Heart right ventricle (tissue), 16 donors: ENCODE results near the gene KCTD8. TPM values are rescaled to one million over a fixed set of nuclear protein-coding genes. Genes with fewer than 3 reads are reported as not detected.

ENCODE experiments used
- ATAC-seq, 8 donors: fragments of 200-7000 bp; cut with Tn5 transposase; one replicate each; pipeline ENCODE4 v1.9.1; 2020; ENCODE audit warnings: mild to moderate bottlenecking in 8 of 8, moderate library complexity in 8 of 8, moderate number of reproducible peaks in 1 of 8
- DNase-seq, 2 donors: peaks; one replicate each; pipeline ENCODE4 v3.0.0-alpha.2; 2020
- H3K27ac ChIP-seq, 10 donors: fragments of 200-600 bp; sonication (generic) in 2 of 10; one replicate each; pipeline versions ENCODE4 v1.5.0 to v1.8.0; 2020 to 2022; ENCODE audit warnings: mild to moderate bottlenecking in 3 of 10
- H3K27me3 ChIP-seq, 7 donors: fragments of 200-600 bp; one replicate each; pipeline ENCODE4 v1.8.0; 2021 to 2022; ENCODE audit warnings: mild to moderate bottlenecking in 2 of 7
- H3K36me3 ChIP-seq, 9 donors: fragments of 200-600 bp; sonication (generic) in 1 of 9; one replicate each; pipeline versions ENCODE4 v1.5.0 to v1.8.0; 2020 to 2022; ENCODE audit warnings: mild to moderate bottlenecking in 2 of 9
- H3K4me1 ChIP-seq, 9 donors: fragments of 200-600 bp; sonication (generic) in 1 of 9; one replicate each; pipeline versions ENCODE4 v1.5.0 to v1.8.0; 2020 to 2022; ENCODE audit warnings: mild to moderate bottlenecking in 4 of 9
- H3K4me3 ChIP-seq, 10 donors: fragments of 200-600 bp; sonication (generic) in 2 of 10; one replicate each; pipeline versions ENCODE4 v1.5.0 to v1.8.0; 2020 to 2022; ENCODE audit warnings: mild to moderate bottlenecking in 7 of 10, moderate library complexity in 2 of 10
- H3K9me3 ChIP-seq, 11 donors: fragments of 200-600 bp in 10 of 11; sonication (generic) in 2 of 11; one replicate each; pipeline versions ENCODE4 v1.5.0 to v1.8.0; 2013 to 2022; ENCODE audit warnings: mild to moderate bottlenecking in 2 of 11, control low read depth in 1 of 11, moderate library complexity in 1 of 11
- WGBS, 2 donors: extraction: QIAGEN DNeasy Blood & Tissue Kit; methylation state at CpG; one replicate each; pipeline ENCODE4 v1.1.7; 2013; ENCODE audit warnings: inconsistent platforms in 1 of 2; 5-methylcytosine and 5-hydroxymethylcytosine counted together
- intact Hi-C, 10 donors: fragments of 100-400 bp; cut with DNase I; formaldehyde crosslinking; loops; one replicate each; pipeline versions ENCODE4 v1.11.1 to v1.14.2; 2022
- polyA plus RNA-seq, 2 donors: library from polyadenylated mRNA; stranded (reverse); fragments of 200-250 nt; gene quantifications; one replicate each; pipeline ENCODE4 v1.2.3, GENCODE V29; 2013
- total RNA-seq, 10 donors: library from RNA; stranded (reverse); fragmentation: NEBNext Ultra II Directional in 3 of 10; extraction: Animal tissue kit (Norgen Biotek cat#: 25700) in 3 of 10; gene quantifications; one replicate each; pipeline versions ENCODE4 v1.2.1 to v1.2.4, GENCODE V29; 2021 to 2023
- TF ChIP-seq, protein P1 (sequence below), 9 donors: fragments of 200-600 bp; sonication (generic) in 2 of 9; IDR thresholded peaks; one replicate each; pipeline versions ENCODE4 v1.5.0 to v1.8.0; 2021 to 2022; ENCODE audit warnings: antibody characterized with exemption in 9 of 9, mild to moderate bottlenecking in 5 of 9, moderate library complexity in 1 of 9
- donor health status: Arrhythmogenic right ventricular cardiomyopathy.
- donor health status: ischemic (EF 13 %, LVEDD 7.1; RV severe dilation, severe dysfunction).
- donor health status: healthy with polysubstance abuse.
- donor health status: DM: no; HTN: yes; CAD: no.
- donor health status: DM: no; HTN: no; CAD: no.
- donor health status: ischemic (EF 25% LVEDD 6.9; RV normal size, moderate dysfunction).
- donor health status: ischemic (EF 25% LVEDD 5.7; RV mildly dilated, moderate dysfunction).
- donor health status: healthy.
- donor health status: DM: yes; HTN: yes; CAD: no.
- donor health status: Ischemic cardiomyopathy.
- donor health status: ischemic (EF 35%, LVEDD 5.7; RV mildly dilated, moderate dysfunction).
- donor health status: nonischemic (EF 11% LVEDD 7.7; RV severe dilation, severe dysfunction).
- donor health status: DM: yes; HTN: yes; CAD: no.
- donor health status: PGD.
- donor health status: ischemic (EF 29% LVEDD 5.4; RV normal size, mild dysfunction).
- donor health status: nonischemic (EF 23%, LVEDD 6.1; RV moderate dilation, normal function).

The KCTD8 gene
- total and polyA plus RNA-seq, 12 donors: 0.03 to 0.39 (median 0.16) TPM; not detected in 4

DNA sequence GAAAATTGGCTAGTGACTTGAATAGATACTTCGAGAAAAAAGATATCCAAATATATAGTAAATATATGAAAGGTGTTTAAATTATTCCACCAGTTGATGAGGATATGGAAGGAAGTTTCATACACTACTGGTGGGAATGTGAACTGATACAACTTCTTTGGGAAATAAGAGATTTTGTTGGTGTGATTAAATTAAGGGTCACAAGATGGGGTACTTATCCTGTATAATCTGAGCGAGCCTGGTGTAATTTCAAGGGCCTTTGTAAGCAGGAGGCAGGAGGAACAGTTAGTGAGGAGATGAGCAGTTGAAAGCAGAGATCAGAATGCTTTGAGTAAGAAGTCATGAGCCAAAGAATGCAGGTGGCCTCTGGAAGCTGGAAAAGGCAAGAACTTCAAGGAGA is 192.2 kb downstream of the KCTD8 start:
- TF ChIP-seq, protein P1, sequence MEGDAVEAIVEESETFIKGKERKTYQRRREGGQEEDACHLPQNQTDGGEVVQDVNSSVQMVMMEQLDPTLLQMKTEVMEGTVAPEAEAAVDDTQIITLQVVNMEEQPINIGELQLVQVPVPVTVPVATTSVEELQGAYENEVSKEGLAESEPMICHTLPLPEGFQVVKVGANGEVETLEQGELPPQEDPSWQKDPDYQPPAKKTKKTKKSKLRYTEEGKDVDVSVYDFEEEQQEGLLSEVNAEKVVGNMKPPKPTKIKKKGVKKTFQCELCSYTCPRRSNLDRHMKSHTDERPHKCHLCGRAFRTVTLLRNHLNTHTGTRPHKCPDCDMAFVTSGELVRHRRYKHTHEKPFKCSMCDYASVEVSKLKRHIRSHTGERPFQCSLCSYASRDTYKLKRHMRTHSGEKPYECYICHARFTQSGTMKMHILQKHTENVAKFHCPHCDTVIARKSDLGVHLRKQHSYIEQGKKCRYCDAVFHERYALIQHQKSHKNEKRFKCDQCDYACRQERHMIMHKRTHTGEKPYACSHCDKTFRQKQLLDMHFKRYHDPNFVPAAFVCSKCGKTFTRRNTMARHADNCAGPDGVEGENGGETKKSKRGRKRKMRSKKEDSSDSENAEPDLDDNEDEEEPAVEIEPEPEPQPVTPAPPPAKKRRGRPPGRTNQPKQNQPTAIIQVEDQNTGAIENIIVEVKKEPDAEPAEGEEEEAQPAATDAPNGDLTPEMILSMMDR (IDR thresholded peaks at IDR 0.05): no peak
- intact Hi-C loops: loop anchor here in 1 of 10 donors (10.0 kb wide), 1 partner anchor 58 kb away; no protein-coding TSS in a partner anchor
- no peak overlapping the region for H3K4me3 ChIP-seq
- H3K4me1 ChIP-seq: no peaks in the 10 kb centered on the region
- DNase-seq (no peak), ATAC-seq (peak in 1 of 8 donors; percentile 46)
- H3K27me3 ChIP-seq: no peaks in the 10 kb centered on the region
- WGBS, 2 donors: 57 to 59% methylated on average over 2 of the region's 2 CpGs
- peaks cover 0 to under 1% (median 0%) of the 10 kb centered on the region in 11 donors for H3K9me3 ChIP-seq
- no peaks in the 10 kb centered on the region for H3K36me3 ChIP-seq
- no peak overlapping the region for H3K27ac ChIP-seq

DNA sequence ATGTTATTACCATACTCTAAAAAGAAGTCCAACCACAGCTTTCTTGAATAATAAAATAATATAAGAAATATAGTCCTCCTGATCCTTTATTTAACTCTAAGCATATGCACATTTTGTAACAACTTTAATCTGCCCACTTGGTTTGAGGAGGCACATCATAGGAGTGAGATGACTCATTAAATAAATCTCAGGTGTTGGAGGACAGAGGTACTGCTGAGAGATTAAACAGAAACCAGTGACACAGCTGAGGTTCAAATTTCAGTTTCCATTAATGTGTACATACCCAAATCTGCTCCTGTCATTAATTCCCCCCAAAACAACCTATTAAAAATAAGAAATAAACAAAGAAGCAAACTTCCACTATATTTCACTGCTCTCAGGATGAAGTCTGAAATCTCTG is 211.0 kb downstream of the KCTD8 start:
- Histone ChIP-seq H3K36me3 (no peaks in the 10 kb centered on the region), H3K9me3 (peaks cover 0 to 2% (median 0%) of the 10 kb centered on the region in 11 donors), H3K27me3 (no peaks in the 10 kb centered on the region), H3K27ac (no peak overlapping the region), H3K4me3 (no peak overlapping the region), H3K4me1 (no peaks in the 10 kb centered on the region)
- intact Hi-C loops: no loop called here
- DNase-seq (no peak), ATAC-seq (no peak)
- TF ChIP-seq, protein P1 (IDR thresholded peaks at IDR 0.05): no peak

- H3K9me3 ChIP-seq: no peaks in the 10 kb centered on the region
- H3K4me1 ChIP-seq: no peaks in the 10 kb centered on the region
- no peak for ATAC-seq
- 73 to 89% methylated on average over 3 of the region's 3 CpGs for WGBS, 2 donors
- H3K36me3 ChIP-seq: no peaks in the 10 kb centered on the region
- no peak overlapping the region for H3K27ac ChIP-seq
- TF ChIP-seq, protein P1 (IDR thresholded peaks at IDR 0.05): no peak
- DNase-seq: no peak
- H3K4me3 ChIP-seq: no peak overlapping the region
- intact Hi-C loops: no loop called here
- H3K27me3 ChIP-seq: no peaks in the 10 kb centered on the region
Measured at GRCh38 chr4:44235897-44236296, 212.7 kb downstream of the KCTD8 start.

- Histone ChIP-seq H3K4me1 (no peaks in the 10 kb centered on the region), H3K4me3 (no peak overlapping the region), H3K27me3 (no peaks in the 10 kb centered on the region), H3K27ac (no peak overlapping the region), H3K36me3 (no peaks in the 10 kb centered on the region), H3K9me3 (peaks cover 0 to 2% (median 0%) of the 10 kb centered on the region in 11 donors)
- TF ChIP-seq, protein P1 (IDR thresholded peaks at IDR 0.05): no peak
- DNase-seq: no peak
- WGBS, 2 donors: 47 to 67% methylated on average over 1 of the region's 1 CpG
- intact Hi-C loops: no loop called here
- no peak for ATAC-seq
Measured at GRCh38 chr4:44232262-44232661, 216.3 kb downstream of the KCTD8 start.
